Measurements from ENCODE around the gene MT1E.
"Not testable (repeated sequence)": the region's sequence is repeated elsewhere in the genome, so short reads cannot be mapped to it uniquely, and the experiment has no call there.

Gene MT1E

GRCh38 chr16:56649271-56649670, 23.7 kb downstream of the MT1E start:
- DNase-seq: no peak

- no peak for DNase-seq
Observed at GRCh38 chr16:56649820-56650219, 24.2 kb downstream of the MT1E start.

GRCh38 chr16:56651586-56651985, 26.0 kb downstream of the MT1E start, which contains the start of gene MT1B:
Gene MT1B (plus strand): TSS chr16:56651886. CDS start chr16:56651954, 68 bp downstream.
- no peak for DNase-seq

GRCh38 chr16:56652600-56652999, 27.0 kb downstream of the MT1E start:
- DNase-seq: no peak

- no peak for DNase-seq
Observed at GRCh38 chr16:56653218-56653617, 27.6 kb downstream of the MT1E start.

GRCh38 chr16:56657555-56658326, 32.2 kb downstream of the MT1E start, which contains the start of gene MT1F:
Gene MT1F (plus strand): TSS chr16:56657959. CDS start chr16:56658059, 100 bp downstream.
- peak; percentile 91 for DNase-seq

- DNase-seq: no peak
Observed at GRCh38 chr16:56658327-56658875, 32.8 kb downstream of the MT1E start.

- no peak for DNase-seq
Observed at GRCh38 chr16:56662357-56663354, 37.1 kb downstream of the MT1E start.

- DNase-seq: no peak
Observed at GRCh38 chr16:56664506-56664905, 38.9 kb downstream of the MT1E start.

GRCh38 chr16:56665286-56666261, 40.0 kb downstream of the MT1E start:
- DNase-seq: not testable (repeated sequence)

- no peak for DNase-seq
Observed at GRCh38 chr16:56667581-56668571, 42.3 kb downstream of the MT1E start, which contains the start of gene MT1G. Gene MT1G (minus strand): TSS chr16:56668065. CDS start chr16:56667993, 72 bp downstream.

- no peak for DNase-seq
Observed at GRCh38 chr16:56669005-56669839, 43.6 kb downstream of the MT1E start, which contains the start of gene MT1H. Gene MT1H (plus strand): TSS chr16:56669814. CDS start chr16:56669885, 71 bp downstream.

GRCh38 chr16:56669840-56670619, 44.4 kb downstream of the MT1E start:
- DNase-seq: no peak

GRCh38 chr16:56670620-56670934, 45.0 kb downstream of the MT1E start:
- no peak for DNase-seq

GRCh38 chr16:56671691-56672090, 46.1 kb downstream of the MT1E start:
- DNase-seq: not testable (repeated sequence)

GRCh38 chr16:56672171-56672570, 46.6 kb downstream of the MT1E start:
- DNase-seq: not testable (repeated sequence)

GRCh38 chr16:56672761-56673536, 47.4 kb downstream of the MT1E start:
- no peak for DNase-seq

- DNase-seq: peak; percentile 17
Observed at GRCh38 chr16:56673921-56674320, 48.3 kb downstream of the MT1E start.

Data from kidney glomerular epithelial cell (primary cell).